Liver (tissue), 9 donors: ENCODE measurements around the gene CLN5. TPM values are rescaled to one million over a fixed set of nuclear protein-coding genes. Genes with fewer than 3 reads are reported as not detected.

ENCODE experiments used
- DNase-seq: peaks from one replicate; pipeline ENCODE4 v3.0.0-alpha.2; 2017; ENCODE audit warnings: low spot score
- H3K27ac ChIP-seq, 2 donors: one replicate each; pipeline ENCODE4 v1.7.0; 2013; ENCODE audit warnings: inconsistent platforms in 2 of 2, low read length in 2 of 2, control low read depth in 1 of 2, low read depth in 1 of 2, mild to moderate bottlenecking in 1 of 2
- H3K27me3 ChIP-seq, 4 donors: one replicate each; pipeline versions ENCODE4 v1.6.1 to v1.7.0; 2013; ENCODE audit warnings: low read length in 3 of 4, inconsistent platforms in 1 of 4, mild to moderate bottlenecking in 1 of 4, moderate library complexity in 1 of 4; ENCODE audit not compliant: control insufficient read depth in 4 of 4, insufficient read depth in 4 of 4
- H3K36me3 ChIP-seq, 4 donors: one replicate each; pipeline versions ENCODE4 v1.6.1 to v1.7.0; 2013; ENCODE audit warnings: low read length in 3 of 4, mild to moderate bottlenecking in 3 of 4, low read depth in 1 of 4, moderate library complexity in 1 of 4; ENCODE audit not compliant: control insufficient read depth in 4 of 4, insufficient read depth in 3 of 4
- H3K4me1 ChIP-seq, 4 donors: one replicate each; pipeline versions ENCODE4 v1.6.1 to v1.7.0; 2013; ENCODE audit warnings: low read length in 3 of 4, mild to moderate bottlenecking in 3 of 4, moderate library complexity in 1 of 4; ENCODE audit not compliant: control insufficient read depth in 4 of 4, insufficient read depth in 4 of 4
- H3K4me3 ChIP-seq, 3 donors: one replicate each; pipeline versions ENCODE4 v1.6.1 to v1.7.0; 2013; ENCODE audit warnings: low read length in 3 of 3, control low read depth in 1 of 3, low read depth in 1 of 3, mild to moderate bottlenecking in 1 of 3
- H3K9ac ChIP-seq, 2 donors: one replicate each; pipeline ENCODE4 v1.7.0; 2013; ENCODE audit warnings: low read length in 2 of 2, mild to moderate bottlenecking in 2 of 2, moderate library complexity in 2 of 2, control low read depth in 1 of 2, low read depth in 1 of 2
- H3K9me3 ChIP-seq, 4 donors: one replicate each; pipeline versions ENCODE4 v1.6.1 to v1.7.0; 2013; ENCODE audit warnings: low read length in 3 of 4; ENCODE audit not compliant: control insufficient read depth in 4 of 4
- ATF3 ChIP-seq: IDR thresholded peaks from 2 replicates; pipeline ENCODE4 v1.6.1; 2016; ENCODE audit warnings: antibody characterized with exemption
- CTCF ChIP-seq: fragments of 150-350 bp; IDR thresholded peaks from 2 replicates; pipeline ENCODE4 v1.5.1; 2017; ENCODE audit warnings: improper control_type of control experiment, low read depth, low read length; ENCODE audit not compliant: missing input control
- EGR1 ChIP-seq, 2 donors: IDR thresholded peaks; 2 replicates each; pipeline ENCODE4 v1.6.1; 2016 to 2018; ENCODE audit warnings: antibody characterized with exemption in 2 of 2, low read depth in 2 of 2
- FOXA2 ChIP-seq: IDR thresholded peaks from 2 replicates; pipeline ENCODE4 v1.6.1; 2016; ENCODE audit warnings: antibody characterized with exemption
- GABPA ChIP-seq, 2 donors: IDR thresholded peaks in 1 of 2; conservative IDR thresholded peaks in 1 of 2; 2 replicates each; pipeline ENCODE4 v1.6.1; 2016; ENCODE audit warnings: antibody characterized with exemption in 2 of 2, mild to moderate bottlenecking in 1 of 2, moderate library complexity in 1 of 2
- HNF4A ChIP-seq, 2 donors: conservative IDR thresholded peaks; 2 replicates each; pipeline ENCODE4 v1.6.1; 2016; ENCODE audit warnings: antibody characterized with exemption in 2 of 2, mild to moderate bottlenecking in 2 of 2
- HNF4G ChIP-seq: IDR thresholded peaks from 2 replicates; pipeline ENCODE4 v1.6.1; 2016; ENCODE audit warnings: antibody characterized with exemption
- NR2F2 ChIP-seq: IDR thresholded peaks from 2 replicates; pipeline ENCODE4 v1.6.1; 2016; ENCODE audit warnings: antibody characterized with exemption
- RAD21 ChIP-seq, 2 donors: IDR thresholded peaks; 2 replicates each; pipeline ENCODE4 v1.6.1; 2016; ENCODE audit warnings: antibody characterized with exemption in 2 of 2, mild to moderate bottlenecking in 2 of 2
- REST ChIP-seq: IDR thresholded peaks from 2 replicates; pipeline ENCODE4 v1.6.1; 2016; ENCODE audit warnings: antibody characterized with exemption, mild to moderate bottlenecking
- RXRA ChIP-seq, 2 donors: IDR thresholded peaks; 2 replicates each; pipeline ENCODE4 v1.6.1; 2017 to 2018; ENCODE audit warnings: antibody characterized with exemption in 2 of 2, mild to moderate bottlenecking in 1 of 2
- SP1 ChIP-seq: IDR thresholded peaks from 2 replicates; pipeline ENCODE4 v1.6.1; 2018; ENCODE audit warnings: antibody characterized with exemption, mild to moderate bottlenecking
- YY1 ChIP-seq: IDR thresholded peaks from 2 replicates; pipeline ENCODE4 v1.6.1; 2016; ENCODE audit warnings: antibody characterized with exemption, mild to moderate bottlenecking
- WGBS: extraction: QIAGEN DNeasy Blood & Tissue Kit; methylation state at CpG from one replicate; pipeline ENCODE4 v1.1.7; 2013; 5-methylcytosine and 5-hydroxymethylcytosine counted together
- polyA plus RNA-seq, 2 donors: library from polyadenylated mRNA; stranded (reverse) in 1 of 2; unstranded in 1 of 2; fragments of 200-250 nt in 1 of 2; fragments of >200 nt in 1 of 2; fragmentation: Nextera tagmentation in 1 of 2; extraction: Ambion mirVana in 1 of 2; gene quantifications; one replicate each; pipeline versions ENCODE4 v1.2.1 to v1.2.3, GENCODE V29; 2013 to 2015
- total RNA-seq, 2 donors: library from RNA; depleted of rRNA; stranded (reverse); fragments of >200 nt; gene quantifications; one replicate each; pipeline ENCODE4 v1.2.3, GENCODE V29; 2014
- donor health status: healthy.
- donor health status: healthy.
- donor health status: healthy.
- donor health status: healthy.
- donor health status: healthy.

CLN5 gene
- total and polyA plus RNA-seq, 4 donors, result 11.6 to 18.2 (median 14.8) TPM

- H3K9ac ChIP-seq, result no peak overlapping the region
- no peaks in the 10 kb centered on the region for H3K36me3 ChIP-seq
- no peaks in the 10 kb centered on the region for H3K9me3 ChIP-seq
- 85% methylated on average over 3 of the region's 3 CpGs for WGBS
- H3K4me1 ChIP-seq, result no peaks in the 10 kb centered on the region
- no peak for DNase-seq
- H3K27me3 ChIP-seq, result peaks cover 0 to 6% (median 0%) of the 10 kb centered on the region in 4 donors
- no peak overlapping the region for H3K4me3 ChIP-seq
- no peak for TF ChIP-seq HNF4A (conservative IDR thresholded peaks at IDR 0.05)
- no peak overlapping the region for H3K27ac ChIP-seq
Measured at GRCh38 chr13:76974618-76974975, 17.3 kb upstream of the CLN5 start.

- Histone ChIP-seq H3K9me3 (no peaks in the 10 kb centered on the region), H3K27me3 (peaks cover 0 to 6% (median 0%) of the 10 kb centered on the region in 4 donors), H3K36me3 (no peaks in the 10 kb centered on the region), H3K4me1 (peaks cover 0 to 8% (median under 1%) of the 10 kb centered on the region in 4 donors), H3K27ac (no peak overlapping the region), H3K9ac (no peak overlapping the region), H3K4me3 (no peak overlapping the region)
- no peak for TF ChIP-seq RAD21 (IDR thresholded peaks at IDR 0.05)
- no peak for TF ChIP-seq ATF3
- TF ChIP-seq YY1, result no peak
- TF ChIP-seq HNF4G, result no peak
- no peak for TF ChIP-seq REST
- TF ChIP-seq SP1, result no peak
- no peak for TF ChIP-seq GABPA (IDR thresholded peaks at IDR 0.05 in 1 of 2, conservative IDR thresholded peaks at IDR 0.05 in 1 of 2)
- TF ChIP-seq RXRA (IDR thresholded peaks at IDR 0.05), result no peak
- no peak for TF ChIP-seq NR2F2
- TF ChIP-seq EGR1 (IDR thresholded peaks at IDR 0.05; ENCODE audit: low read depth in 2 of 2), result no peak
- no peak for TF ChIP-seq HNF4A (conservative IDR thresholded peaks at IDR 0.05)
- WGBS, result 89% methylated on average over 6 of the region's 6 CpGs
- DNase-seq, result no peak
Measured at GRCh38 chr13:76975863-76976262, 16.0 kb upstream of the CLN5 start.

- DNase-seq, result no peak
- no peak overlapping the region for H3K27ac ChIP-seq
- no peak overlapping the region for H3K4me3 ChIP-seq
- no peak overlapping the region for H3K9ac ChIP-seq
- H3K4me1 ChIP-seq, result peaks cover 0 to 8% (median under 1%) of the 10 kb centered on the region in 4 donors
- H3K27me3 ChIP-seq, result peaks cover 0 to 6% (median 0%) of the 10 kb centered on the region in 4 donors
- no peaks in the 10 kb centered on the region for H3K36me3 ChIP-seq
- no peaks in the 10 kb centered on the region for H3K9me3 ChIP-seq
- TF ChIP-seq FOXA2 (no peak), CTCF (no peak)
- 84% methylated on average over 8 of the region's 8 CpGs for WGBS
Measured at GRCh38 chr13:76976490-76976889, 15.4 kb upstream of the CLN5 start.
